T-helper 1 cell treated with Interleukin-12 subunit alpha and Interleukin-12 subunit beta and Interleukin-4 antibody, amounts not matched to agents 30 ng/mL and 1 ng/mL, for 36 hours (primary cell): ENCODE measurements around the gene USP35. TPM values are rescaled to one million over a fixed set of nuclear protein-coding genes. Genes with fewer than 3 reads are reported as not detected.
"Not testable (repeated sequence)": the region's sequence is repeated elsewhere in the genome, so short reads cannot be mapped to it uniquely, and the experiment has no call there.

Experiments
- intact Hi-C: fragments of 100-400 bp; cut with micrococcal nuclease; formaldehyde crosslinking; loops from one replicate; pipeline ENCODE4 v1.15.1; 2024
- total RNA-seq: library from RNA; stranded (reverse); gene quantifications from 2 replicates; pipeline ENCODE4 v1.2.3, GENCODE V29; 2022

The USP35 gene
- total RNA-seq, 1 donor from 2014 or later = 20.9 TPM

DNA sequence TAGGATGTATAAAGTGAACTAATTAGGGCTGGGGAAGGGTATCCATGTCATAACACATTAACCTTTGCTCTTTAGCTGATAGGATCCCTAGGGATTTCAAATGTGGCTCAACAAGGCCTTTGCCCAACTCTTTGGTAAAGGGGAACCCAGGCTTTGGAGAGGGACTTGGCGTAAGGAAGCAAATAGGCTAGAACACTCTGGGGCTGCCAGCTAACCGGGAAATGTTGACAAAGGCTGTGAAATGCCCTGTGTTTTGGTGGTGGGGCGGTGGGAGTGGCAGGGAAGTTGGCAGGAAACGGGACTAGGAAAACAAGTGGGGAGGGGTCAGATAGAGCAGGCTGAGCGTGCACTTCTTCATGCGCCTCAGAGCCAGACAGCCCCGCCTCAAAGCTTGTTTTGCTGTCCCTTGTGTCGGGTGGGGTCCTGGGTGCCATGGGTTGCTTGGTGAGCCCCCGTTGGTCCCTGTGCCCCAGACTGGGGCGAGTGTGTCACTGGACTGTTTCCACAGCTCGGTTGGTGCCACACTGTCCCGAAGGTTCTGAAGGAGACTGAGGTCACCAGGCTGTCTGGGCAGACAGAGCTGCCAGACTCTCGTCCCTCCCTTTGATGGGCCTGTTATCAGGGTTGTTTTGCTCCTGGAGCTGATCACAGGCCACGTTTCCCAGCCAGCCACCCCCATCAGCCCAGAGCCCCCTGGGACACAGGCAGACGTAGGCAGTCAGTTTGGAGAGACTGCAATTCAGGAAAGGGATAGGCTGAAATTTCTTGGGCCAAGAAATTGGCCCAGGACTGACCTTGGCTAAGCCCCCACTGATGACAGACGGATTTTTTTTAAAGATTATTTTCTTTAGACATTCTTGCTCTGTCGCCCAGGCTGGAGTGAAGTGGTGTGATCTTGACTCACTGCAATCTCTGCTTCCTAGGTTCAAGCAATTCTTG is 19.9 kb upstream of the USP35 start:
- intact Hi-C loops = no loop called here

DNA sequence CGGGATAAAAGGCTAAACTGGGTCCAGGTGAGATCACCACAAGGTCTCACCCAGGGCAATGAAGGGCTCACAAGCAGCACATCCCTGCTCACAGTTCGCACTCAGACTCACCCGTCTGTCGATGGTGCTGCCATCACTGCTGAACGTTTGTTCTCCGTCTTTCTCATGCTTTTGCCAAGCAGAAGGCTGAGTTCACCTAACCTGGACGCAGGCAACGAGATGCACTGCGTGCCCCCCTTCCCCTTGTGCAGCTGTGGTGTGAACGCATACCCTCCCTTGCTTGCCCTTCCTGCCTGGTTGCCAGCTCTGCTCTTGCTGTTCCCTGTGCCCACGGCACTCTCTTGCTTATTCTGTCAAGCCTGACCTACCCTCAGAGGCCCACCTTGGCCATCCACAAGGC is 18.3 kb upstream of the USP35 start:
- intact Hi-C loops = no loop called here

DNA sequence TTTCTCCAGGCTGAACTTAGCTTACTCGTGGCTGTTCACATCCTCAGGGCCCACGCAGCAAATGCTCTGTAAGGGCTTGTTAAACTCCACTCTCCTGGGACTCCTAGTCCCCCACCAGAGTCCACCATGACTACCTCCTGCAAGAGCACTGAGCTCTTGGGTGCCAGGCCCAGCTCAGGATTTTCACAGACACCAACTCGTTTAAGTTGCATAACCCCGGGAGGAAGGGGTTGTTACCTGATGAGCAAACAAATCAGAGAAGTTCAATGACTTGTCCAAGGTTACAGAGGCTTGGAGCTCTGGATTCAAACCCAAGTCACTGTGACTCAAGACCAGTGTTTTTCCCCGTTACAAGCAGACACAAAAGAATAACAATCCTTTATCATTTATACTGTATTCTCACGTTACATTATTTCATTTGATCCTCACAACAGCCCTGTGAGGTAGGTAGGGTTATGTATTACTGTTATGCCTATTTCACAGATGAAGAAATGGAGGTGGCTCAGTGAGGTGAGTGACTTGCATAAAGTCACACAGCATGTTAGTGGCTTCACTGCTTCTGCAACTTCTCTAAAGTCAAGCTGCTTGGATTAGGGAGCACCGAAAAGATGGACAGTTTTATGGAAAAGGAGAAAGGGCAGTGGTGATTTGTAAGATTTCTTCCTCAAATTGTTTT is 17.7 kb upstream of the USP35 start:
- intact Hi-C loops = no loop called here

DNA sequence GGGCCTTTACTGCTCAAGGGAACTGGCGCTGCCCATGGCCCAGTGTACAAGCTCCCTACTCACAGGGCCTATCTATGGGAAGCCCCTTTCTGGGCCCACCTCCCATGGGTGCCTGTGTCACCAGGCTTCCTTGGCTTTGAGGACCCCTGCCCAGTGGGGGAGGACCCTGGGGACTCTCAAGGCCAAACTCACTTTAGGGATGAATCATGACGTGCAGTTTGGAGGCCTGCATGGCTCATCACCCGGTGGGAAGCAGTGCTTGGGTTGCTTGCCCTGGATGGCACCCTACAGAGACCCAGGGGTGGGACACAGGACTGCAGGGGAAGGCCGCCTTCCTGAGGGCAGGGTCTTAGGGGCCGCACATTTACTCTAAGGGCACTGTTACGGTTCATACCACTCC is 16.8 kb upstream of the USP35 start:
- intact Hi-C loops = no loop called here

DNA sequence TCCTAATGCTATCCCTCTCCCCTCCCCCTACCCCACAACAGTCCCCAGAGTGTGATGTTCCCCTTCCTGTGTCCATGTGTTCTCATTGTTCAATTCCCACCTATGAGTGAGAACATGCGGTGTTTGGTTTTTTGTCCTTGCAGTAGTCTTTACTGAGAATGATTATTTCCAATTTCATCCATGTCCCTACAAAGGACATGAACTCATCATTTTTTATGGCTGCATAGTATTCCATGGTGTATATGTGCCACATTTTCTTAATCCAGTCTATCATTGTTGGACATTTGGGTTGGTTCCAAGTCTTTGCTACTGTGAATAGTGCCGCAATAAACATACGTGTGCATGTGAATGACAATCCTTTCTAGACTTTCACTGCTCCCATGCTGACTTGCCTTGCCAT is 12.9 kb upstream of the USP35 start:
- intact Hi-C loops = not testable (repeated sequence)

DNA sequence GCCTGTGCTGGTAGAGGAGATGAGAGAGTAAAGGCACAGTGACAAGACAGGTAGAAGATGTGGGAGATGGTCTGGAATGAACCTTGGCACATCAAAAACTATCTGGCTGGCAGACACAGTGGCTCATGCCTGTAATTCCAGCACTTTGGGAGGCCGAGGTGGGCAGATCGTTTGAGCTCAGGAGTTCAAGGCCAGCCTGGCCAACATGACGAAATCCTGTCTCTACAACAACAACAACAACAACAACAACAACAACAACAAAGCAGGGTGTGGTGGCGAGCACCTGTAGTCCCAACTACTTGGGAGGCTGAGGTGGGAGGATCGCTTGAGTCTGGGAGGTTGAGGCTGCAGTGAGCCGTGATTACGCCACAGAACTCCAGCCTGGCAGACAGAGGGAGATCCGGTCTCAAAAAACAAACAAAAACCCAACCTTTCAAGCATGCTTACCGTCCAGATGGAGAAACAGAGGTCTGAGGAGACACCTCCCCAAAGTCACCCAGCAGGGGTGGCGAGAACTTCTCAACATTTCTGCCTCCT is 12.0 kb upstream of the USP35 start:
- intact Hi-C loops = no loop called here

DNA sequence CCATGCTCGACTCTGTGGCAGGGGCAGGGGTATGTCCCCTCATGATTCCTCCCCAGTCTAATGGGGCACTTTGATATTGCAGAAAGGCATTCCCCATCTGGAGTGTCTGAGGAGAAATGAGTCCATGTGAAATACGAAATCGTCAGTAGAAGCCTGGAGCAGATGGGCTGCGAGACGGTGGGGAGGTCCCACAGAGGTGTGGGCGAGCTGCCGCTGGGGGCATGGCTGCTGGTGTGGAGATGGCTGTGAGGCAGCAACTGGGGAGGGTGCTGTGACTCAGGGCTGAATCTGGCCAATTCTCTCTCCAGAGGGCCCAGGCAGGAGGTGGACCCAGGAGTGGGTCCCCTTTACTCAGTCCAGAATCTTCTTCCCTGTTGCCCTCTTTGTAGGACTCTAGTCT is 11.5 kb upstream of the USP35 start:
- intact Hi-C loops = no loop called here

DNA sequence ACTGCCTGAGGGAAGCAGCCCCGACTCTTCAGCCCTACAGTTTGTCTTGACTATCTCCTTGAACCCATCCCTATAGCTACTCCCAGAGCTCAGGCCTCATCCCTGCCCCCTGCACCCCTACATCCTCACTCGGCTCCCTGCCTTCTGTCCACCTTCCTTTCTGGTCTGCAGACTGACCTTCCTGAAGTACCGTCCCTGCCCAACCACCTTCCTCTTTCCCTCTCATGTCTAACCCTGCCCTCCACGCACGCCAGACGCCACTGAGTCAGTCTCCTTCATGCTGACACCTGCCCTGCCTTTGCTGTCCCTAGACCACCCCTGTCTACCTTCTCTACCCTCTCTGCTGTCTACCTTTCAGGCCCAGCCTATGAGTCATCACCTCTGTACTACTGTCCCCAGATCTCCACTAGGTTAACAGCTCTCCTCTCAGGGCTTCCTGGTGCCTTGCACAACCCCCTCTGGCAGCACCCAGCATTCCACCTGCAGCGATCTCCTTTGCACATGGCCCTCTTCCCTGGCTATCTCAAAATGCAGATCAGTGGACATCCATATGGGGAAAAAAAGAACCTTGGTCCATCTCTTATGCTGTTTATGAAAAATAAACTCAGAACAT is 9.2 kb upstream of the USP35 start:
- intact Hi-C loops = no loop called here

DNA sequence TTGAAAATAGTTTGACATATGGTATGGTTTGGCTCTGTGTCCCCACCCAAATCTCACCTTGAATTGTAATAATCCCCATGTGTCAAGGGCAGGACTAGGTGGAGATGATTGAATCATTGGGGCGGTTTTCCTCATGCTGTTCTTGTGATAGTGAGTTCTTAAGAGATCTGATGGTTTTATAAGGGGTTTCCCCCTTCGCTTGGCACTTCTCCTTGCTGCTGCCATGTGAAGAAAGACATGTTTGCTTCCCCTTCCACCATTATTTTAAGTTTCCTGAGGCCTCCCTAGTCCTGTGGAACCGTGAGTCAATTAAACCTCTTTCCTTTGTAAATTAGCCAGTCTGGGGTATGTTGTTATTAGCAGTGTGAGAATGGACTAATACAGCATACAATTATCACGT is 8.0 kb upstream of the USP35 start:
- intact Hi-C loops = no loop called here

DNA sequence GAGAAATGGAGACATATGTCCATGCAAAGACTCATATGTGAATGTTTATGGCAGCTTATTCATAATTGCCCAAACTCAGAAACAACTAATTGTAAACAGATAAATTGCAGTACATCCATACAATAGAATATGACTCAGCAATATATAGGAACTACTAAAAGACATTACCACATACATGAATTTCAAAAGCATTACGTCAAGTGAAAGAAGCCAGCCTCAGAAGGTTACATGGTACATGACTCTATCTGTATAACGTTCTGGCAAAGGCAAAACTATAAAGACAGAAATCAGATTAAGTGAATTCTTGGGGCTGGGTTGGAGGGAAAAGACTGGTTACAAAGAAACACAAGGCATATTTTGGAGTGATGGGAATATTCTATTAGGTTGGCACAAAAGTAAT is 7.5 kb upstream of the USP35 start:
- intact Hi-C loops = no loop called here

DNA sequence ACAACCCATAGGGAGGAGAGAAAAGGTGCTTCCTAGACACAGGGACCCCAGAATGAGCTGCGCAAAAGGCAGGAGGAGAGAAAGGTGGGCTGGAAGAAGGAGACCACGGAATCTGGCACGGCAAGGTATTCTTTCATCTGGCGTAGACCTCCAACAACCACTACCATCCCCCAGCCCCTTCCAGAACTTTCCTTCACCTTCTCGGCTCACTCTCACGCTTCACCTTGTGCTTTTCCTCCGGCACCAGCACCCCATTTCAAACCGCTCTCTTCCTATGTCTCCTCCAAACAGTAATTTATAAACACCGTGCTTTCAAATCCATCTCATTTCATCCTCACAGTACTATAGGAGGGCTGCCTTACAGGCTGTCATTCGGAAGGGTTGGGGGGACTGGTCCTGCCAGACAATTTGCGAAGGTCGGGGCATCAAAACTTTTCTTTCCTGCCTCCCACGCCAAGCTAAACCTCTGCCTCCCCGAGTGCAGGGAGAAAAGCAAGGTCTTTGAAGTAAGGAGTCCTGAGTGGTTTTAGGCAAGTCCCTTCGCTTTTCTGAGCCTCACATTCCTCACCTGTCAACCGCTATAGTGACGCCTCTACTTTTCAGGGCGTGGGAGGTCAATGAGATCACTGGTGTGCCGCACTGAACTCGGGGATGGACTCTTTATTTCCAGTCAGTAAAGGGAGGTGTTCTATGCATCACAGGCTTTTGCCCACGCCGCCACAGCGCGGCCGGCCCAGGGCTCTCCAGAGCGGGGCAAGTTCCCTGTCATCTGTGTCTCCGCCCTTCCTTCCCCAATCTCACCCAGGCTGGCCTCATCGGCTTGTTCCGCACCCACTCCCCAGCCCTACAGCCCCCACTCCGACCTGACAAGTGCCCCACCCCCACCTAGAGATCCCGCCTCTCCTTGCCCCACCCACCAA is 1.1 kb upstream of the USP35 start:
- intact Hi-C loops = loop anchor here (1.0 to 5.0 kb wide), 14 partner anchors 15 to 599 kb away; partner anchors contain the start of genes ALG8, AQP11, CLNS1A and GAB2

DNA sequence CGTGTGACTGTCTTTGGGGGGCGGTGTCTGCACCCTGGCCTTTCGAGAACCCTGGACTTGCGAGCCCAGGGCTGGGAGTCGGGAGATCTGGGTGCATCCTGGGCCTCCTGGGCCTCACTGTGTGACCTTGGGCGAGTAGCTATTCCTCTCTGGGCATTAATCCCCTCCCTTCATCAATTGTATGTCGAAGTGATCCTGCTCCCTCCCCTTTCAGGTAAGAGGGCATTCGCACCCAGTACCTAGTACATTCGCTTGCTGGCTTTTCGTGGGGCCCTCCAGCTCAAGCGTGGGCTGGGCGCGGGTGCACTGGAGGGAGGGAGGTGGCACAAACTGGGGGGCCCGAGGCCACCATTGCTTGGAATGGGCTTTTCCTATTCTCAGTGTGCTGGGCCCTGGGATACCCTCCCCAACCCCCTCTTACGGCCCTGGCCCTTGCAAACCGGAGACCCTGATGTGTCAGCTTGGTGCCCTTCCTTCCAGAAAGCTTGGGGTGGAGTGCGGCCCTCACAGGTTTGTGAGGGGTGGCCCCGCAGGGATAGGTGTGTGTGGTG is 530 bp downstream of the USP35 start:
- intact Hi-C loops = loop anchor here (2.0 to 5.0 kb wide), 3 partner anchors 97 to 600 kb away; partner anchors contain the start of genes AQP11 and CLNS1A

DNA sequence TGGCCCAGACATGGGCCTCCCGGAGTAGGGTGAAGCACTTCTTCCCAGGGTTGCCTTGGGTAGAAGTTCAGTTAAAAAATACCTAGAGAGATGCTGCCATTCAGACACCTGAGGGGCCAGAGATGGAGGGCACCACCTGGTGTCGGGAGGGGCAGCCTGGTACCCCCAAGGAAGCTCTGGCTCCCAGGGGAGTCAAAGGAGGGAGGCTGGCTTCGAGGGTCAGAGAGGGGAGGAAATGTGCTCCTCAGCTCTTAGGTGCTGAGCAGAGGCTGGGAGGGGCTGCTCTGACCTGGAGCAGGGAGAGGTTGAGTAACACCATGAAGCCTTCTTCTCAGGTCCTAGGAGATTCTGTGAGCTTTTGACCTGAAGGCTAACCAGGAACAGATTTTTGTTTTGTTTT is 1.1 kb downstream of the USP35 start:
- intact Hi-C loops = loop anchor here (2.0 to 5.0 kb wide), 3 partner anchors 98 to 601 kb away; partner anchors contain the start of genes AQP11 and CLNS1A

DNA sequence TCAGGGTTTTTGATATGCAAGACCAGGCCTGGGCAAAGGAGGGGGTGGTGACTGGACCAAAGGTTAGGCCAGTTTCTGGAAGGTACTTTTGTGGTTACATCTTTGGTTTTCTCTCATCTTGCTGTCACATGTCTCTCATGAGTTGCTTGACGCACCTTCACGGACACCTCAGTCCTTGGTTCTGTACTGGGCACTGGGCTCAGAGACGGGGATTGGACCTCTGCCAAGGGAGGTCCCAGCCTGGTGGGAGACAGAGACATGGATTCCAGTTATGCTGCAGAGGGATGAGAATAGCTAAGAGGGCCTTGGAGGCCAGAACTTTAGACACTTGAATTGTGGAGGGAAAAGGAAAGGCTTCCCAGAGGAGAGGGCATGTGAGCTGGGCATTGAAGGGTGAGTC is 1.7 kb downstream of the USP35 start:
- intact Hi-C loops = no loop called here

DNA sequence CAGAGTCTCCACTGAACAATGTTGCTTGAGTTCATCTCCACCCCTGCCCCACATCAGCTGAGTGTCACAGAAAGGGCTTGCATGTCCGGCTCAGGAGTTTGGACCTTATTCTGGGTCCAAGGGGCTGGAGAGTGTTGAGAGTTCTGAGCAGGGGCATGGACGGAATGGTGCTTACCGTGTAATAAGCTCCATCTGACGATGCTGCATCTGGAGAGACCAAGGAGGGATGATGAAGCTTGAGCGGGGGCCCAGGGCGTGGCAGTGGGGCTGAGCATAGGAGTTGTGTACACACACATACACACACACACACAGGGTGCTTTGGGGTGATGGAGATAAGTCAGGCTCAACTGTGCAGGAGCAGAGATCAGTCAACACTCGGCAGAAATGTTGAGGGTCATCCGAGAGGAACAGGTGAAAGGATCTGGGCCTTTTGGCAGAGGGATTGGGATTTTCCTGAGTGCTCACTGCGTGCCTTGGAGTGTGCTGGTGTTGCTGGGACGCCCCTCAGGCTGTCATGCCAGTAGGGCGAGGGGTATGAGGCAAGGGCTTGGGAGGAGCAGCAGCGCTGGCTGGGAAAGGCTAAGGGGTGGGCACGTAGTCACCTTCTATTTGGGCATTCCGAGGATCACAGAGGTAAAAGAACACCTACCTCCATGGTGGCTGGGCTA is 2.3 kb downstream of the USP35 start:
- intact Hi-C loops = no loop called here

DNA sequence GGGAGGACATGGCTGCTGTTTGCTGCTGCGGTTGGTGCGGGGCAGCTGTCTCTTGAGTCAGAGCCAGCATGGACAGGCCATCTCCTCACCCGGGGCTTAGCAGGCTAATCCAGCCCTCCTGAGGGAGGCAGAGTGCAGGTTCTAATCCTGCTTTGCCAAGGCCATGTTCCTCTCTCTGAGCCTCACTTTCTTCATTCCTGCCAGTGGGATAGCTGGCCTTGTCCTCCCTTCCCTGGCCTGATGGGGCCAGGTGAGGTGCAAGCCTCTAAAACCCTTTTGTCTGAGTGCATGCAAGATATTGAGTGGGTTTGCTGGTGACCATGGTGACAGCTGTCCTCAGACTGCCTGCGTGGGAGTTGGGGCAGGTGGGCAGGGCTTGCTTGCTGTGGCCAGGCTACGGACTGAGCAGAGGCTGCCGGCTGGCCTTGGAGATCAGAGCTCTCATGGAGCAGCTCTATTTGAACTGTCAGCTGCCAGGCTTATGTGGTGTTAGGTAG is 3.6 kb downstream of the USP35 start:
- intact Hi-C loops = no loop called here

DNA sequence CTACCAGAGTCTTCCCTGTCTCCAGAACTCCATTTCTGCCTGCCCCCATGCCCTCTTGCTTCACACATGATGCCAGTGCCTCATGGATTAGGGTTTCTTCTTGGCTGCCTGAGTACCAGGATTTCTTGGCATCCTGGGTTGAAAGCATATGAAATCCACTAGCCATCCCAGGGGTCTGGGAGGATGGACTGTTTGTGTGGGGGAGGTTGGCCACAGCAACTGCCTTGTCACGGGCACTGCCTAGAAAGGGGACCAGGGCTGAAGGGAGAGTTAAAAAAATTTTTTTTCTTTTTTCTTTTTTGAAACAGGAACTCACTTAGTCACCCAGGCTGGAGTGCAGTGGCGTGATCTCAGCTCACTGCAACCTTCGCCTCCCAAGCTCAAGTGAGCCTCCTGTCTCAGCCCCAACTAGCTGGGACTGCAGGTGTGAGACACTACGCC is 4.2 kb downstream of the USP35 start:
- intact Hi-C loops = loop anchor here (1.0 kb wide), 1 partner anchor 8 kb away; no protein-coding TSS in a partner anchor

DNA sequence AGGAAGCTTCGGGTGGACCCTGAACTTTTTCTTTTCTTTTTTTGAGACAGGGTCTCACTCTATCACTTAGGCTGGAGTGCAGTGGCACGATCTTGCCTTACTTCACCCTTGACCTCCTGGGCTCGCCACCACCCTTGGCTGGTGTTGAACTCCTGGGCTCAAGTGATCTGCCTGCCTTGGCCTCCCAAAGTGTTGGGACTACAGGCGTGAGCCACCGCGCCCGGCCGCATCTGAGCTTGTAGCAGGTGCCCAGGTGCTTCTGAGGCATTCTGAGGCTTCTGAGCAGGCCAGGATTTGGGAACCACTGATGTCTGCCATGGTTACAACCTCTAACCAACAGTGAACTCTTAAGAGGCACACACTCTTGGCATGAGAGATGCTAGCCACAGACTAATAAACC is 5.1 kb downstream of the USP35 start:
- intact Hi-C loops = loop anchor here (1.0 kb wide), 1 partner anchor 7 kb away; no protein-coding TSS in a partner anchor

DNA sequence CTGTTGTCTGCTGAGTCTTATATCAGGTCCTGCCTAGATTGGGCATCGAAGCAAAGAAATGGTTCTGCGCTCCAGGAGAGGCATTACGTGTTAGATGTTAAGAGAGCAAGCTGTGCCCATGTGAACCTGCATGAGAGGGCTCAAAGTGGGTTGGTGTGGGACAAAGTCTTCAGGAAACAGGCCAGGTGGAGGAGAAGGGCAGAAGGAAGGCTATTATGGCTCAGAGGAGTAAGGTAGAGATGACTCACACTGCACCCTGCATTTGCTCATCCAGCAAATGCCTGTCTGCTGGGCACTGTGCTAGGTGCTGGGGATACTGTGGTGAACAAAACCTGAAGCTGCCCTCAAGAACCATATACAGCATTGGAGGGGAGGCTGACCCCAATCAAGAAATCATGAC is 5.8 kb downstream of the USP35 start:
- intact Hi-C loops = no loop called here
